Esophagus muscularis mucosa (tissue), 3 donors: Measurements from ENCODE around the gene RIN3.

Experiments
- POLR2A ChIP-seq: fragments of 450-650 bp; IDR thresholded peaks from one replicate; pipeline ENCODE4 v1.6.1; 2017; ENCODE audit warnings: antibody characterized with exemption, moderate library complexity, mild to moderate bottlenecking, low read depth
- TF ChIP-seq, protein P1 (sequence below), 3 experiments: fragments of 200-600 bp in 2 of 3; fragments of 450-650 bp in 1 of 3; sonication (generic) in 2 of 3; IDR thresholded peaks; one replicate each; pipeline ENCODE4 v1.5.1; 2017 to 2019; ENCODE audit warnings: antibody characterized with exemption in 3 of 3, mild to moderate bottlenecking in 2 of 3, moderate library complexity in 1 of 3

DNA sequence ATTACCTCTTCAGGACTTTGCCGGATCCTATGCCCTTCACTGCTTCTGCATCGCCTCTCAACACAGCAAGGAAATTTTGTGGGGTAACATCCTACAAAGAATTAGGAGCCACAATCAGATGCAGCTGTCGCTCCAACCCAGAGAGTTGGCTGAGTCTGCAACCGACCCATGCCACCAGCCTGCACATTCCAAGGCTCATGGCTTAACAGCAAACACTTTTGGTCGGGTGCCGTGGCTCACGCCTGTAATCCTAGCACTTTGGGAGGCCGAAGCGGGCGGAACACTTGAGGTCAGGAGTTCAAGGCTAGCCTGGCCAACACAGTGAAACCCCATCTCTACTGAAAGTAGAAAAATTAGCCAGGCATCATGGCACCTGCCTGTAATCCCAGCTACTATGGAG is 202.6 kb downstream of the RIN3 start:
- TF ChIP-seq POLR2A: no peak
- TF ChIP-seq, protein P1, sequence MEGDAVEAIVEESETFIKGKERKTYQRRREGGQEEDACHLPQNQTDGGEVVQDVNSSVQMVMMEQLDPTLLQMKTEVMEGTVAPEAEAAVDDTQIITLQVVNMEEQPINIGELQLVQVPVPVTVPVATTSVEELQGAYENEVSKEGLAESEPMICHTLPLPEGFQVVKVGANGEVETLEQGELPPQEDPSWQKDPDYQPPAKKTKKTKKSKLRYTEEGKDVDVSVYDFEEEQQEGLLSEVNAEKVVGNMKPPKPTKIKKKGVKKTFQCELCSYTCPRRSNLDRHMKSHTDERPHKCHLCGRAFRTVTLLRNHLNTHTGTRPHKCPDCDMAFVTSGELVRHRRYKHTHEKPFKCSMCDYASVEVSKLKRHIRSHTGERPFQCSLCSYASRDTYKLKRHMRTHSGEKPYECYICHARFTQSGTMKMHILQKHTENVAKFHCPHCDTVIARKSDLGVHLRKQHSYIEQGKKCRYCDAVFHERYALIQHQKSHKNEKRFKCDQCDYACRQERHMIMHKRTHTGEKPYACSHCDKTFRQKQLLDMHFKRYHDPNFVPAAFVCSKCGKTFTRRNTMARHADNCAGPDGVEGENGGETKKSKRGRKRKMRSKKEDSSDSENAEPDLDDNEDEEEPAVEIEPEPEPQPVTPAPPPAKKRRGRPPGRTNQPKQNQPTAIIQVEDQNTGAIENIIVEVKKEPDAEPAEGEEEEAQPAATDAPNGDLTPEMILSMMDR (IDR thresholded peaks at IDR 0.05): no peak
